Natural killer cell (primary cell): ENCODE data around the gene ASIC2. TPM values are rescaled to one million over a fixed set of nuclear protein-coding genes. Genes with fewer than 3 reads are reported as not detected.

Source experiments
- ATAC-seq, 3 donors: fragments of 150-1000 bp in 2 of 3; fragments of 200-7000 bp in 1 of 3; cut with Tn5 transposase; 1 replicate in 1 of 3; 2 replicates in 2 of 3; pipeline ENCODE4 v1.10.0; 2021; ENCODE audit warnings: mild to moderate bottlenecking in 2 of 3, moderate library complexity in 2 of 3
- DNase-seq, 2 donors: peaks; one replicate each; pipeline versions ENCODE4 v3.0.0 to v3.0.0-alpha.2; 2013 to 2021; ENCODE audit warnings: mixed read lengths in 1 of 2
- H3K27ac ChIP-seq: one replicate; pipeline ENCODE4 v1.5.1; 2013; ENCODE audit warnings: mild to moderate bottlenecking, low read length
- H3K27me3 ChIP-seq: one replicate; pipeline ENCODE4 v1.6.1; 2013; ENCODE audit warnings: low read length; ENCODE audit not compliant: control insufficient read depth, insufficient read depth
- H3K36me3 ChIP-seq: one replicate; pipeline ENCODE4 v1.6.1; 2013; ENCODE audit warnings: low read length; ENCODE audit not compliant: control insufficient read depth, insufficient read depth
- H3K4me1 ChIP-seq: one replicate; pipeline ENCODE4 v1.6.1; 2013; ENCODE audit warnings: low read length; ENCODE audit not compliant: control insufficient read depth, insufficient read depth
- H3K4me3 ChIP-seq: one replicate; pipeline ENCODE4 v1.5.1; 2013; ENCODE audit warnings: low read length
- H3K9me3 ChIP-seq: one replicate; pipeline ENCODE4 v1.6.1; 2013; ENCODE audit warnings: low read length; ENCODE audit not compliant: control insufficient read depth, insufficient read depth
- H3K27ac Mint-ChIP-seq, 2 donors: one replicate each; pipeline ENCODE4 v1.8.0; 2022; ENCODE audit warnings: mild to moderate bottlenecking in 2 of 2, mixed read lengths in 2 of 2, moderate library complexity in 1 of 2
- H3K27me3 Mint-ChIP-seq, 2 donors: one replicate each; pipeline ENCODE4 v1.8.0; 2022; ENCODE audit warnings: low read depth in 2 of 2, mixed read lengths in 2 of 2
- H3K36me3 Mint-ChIP-seq: one replicate; pipeline ENCODE4 v1.8.0; 2022; ENCODE audit warnings: mixed read lengths
- H3K4me1 Mint-ChIP-seq, 2 donors: one replicate each; pipeline ENCODE4 v1.8.0; 2022; ENCODE audit warnings: mixed read lengths in 2 of 2
- H3K4me3 Mint-ChIP-seq: one replicate; pipeline ENCODE4 v1.8.0; 2022; ENCODE audit warnings: mild to moderate bottlenecking, moderate library complexity, mixed read lengths
- H3K9me3 Mint-ChIP-seq, 2 donors: one replicate each; pipeline ENCODE4 v1.8.0; 2022; ENCODE audit warnings: mixed read lengths in 2 of 2
- WGBS: methylation state at CpG from one replicate; pipeline ENCODE4 v1.1.7; 2013; ENCODE audit warnings: missing lambda C conversion rate; ENCODE audit not compliant: insufficient coverage; 5-methylcytosine and 5-hydroxymethylcytosine counted together
- intact Hi-C: fragments of 100-400 bp; cut with micrococcal nuclease; formaldehyde crosslinking; loops from one replicate; pipeline ENCODE4 v1.14.2; 2022
- total RNA-seq, 4 donors: library from RNA; stranded (reverse); fragments of 120-200 nt in 1 of 4; gene quantifications; one replicate each; pipeline versions ENCODE4 v1.2.3 to v1.2.4, GENCODE V29; 2013 to 2022
- TF ChIP-seq, protein P1 (sequence below): fragments of 200-600 bp; IDR thresholded peaks from one replicate; pipeline ENCODE4 v1.8.0; 2022; ENCODE audit warnings: antibody characterized with exemption

Gene ASIC2
- total RNA-seq, 3 donors from 2014 or later (not counting 1 experiment from before 2014, with no cell fraction given), result not detected

DNA sequence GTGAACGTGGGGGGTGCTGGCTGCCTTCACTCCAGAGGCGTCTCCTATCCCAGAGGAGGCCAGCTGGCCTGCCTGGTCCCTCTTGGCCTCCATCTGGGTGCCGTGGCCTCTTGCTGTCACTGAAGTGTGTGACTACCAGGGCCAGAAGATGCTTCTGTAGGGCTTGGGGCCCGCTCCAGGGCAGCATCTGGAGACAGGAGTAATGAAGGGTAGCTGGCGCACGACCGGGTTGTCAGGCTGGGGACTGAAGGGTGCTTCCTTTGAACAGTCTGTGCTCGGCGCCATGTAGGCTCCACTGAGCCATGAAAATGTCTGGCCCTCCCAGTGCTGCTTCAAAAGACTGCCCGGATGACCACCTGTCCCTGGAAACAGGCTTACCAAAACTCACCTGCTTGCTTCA, 31.3 kb downstream of the ASIC2 start:
- no peaks in the 10 kb centered on the region for H3K36me3 ChIP-seq
- no peaks in the 10 kb centered on the region for H3K4me1 ChIP-seq
- H3K27ac Mint-ChIP-seq, result no peak overlapping the region
- H3K9me3 ChIP-seq, result no peaks in the 10 kb centered on the region
- no peak for DNase-seq
- no peak overlapping the region for H3K4me3 Mint-ChIP-seq
- ATAC-seq, result no peak
- H3K4me1 Mint-ChIP-seq, result no peaks in the 10 kb centered on the region
- no peak overlapping the region for H3K4me3 ChIP-seq
- intact Hi-C loops, result no loop called here
- TF ChIP-seq, protein P1, sequence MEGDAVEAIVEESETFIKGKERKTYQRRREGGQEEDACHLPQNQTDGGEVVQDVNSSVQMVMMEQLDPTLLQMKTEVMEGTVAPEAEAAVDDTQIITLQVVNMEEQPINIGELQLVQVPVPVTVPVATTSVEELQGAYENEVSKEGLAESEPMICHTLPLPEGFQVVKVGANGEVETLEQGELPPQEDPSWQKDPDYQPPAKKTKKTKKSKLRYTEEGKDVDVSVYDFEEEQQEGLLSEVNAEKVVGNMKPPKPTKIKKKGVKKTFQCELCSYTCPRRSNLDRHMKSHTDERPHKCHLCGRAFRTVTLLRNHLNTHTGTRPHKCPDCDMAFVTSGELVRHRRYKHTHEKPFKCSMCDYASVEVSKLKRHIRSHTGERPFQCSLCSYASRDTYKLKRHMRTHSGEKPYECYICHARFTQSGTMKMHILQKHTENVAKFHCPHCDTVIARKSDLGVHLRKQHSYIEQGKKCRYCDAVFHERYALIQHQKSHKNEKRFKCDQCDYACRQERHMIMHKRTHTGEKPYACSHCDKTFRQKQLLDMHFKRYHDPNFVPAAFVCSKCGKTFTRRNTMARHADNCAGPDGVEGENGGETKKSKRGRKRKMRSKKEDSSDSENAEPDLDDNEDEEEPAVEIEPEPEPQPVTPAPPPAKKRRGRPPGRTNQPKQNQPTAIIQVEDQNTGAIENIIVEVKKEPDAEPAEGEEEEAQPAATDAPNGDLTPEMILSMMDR, result no peak
- H3K27ac ChIP-seq, result no peak overlapping the region
- H3K27me3 ChIP-seq, result no peaks in the 10 kb centered on the region
- H3K27me3 Mint-ChIP-seq, result peaks cover 13 to 23% of the 10 kb centered on the region in 2 donors
- H3K36me3 Mint-ChIP-seq, result no peaks in the 10 kb centered on the region
- 73% methylated on average over 9 of the region's 10 CpGs for WGBS
- no peaks in the 10 kb centered on the region for H3K9me3 Mint-ChIP-seq

- no peak for DNase-seq
- Mint-ChIP-seq H3K4me1 (no peaks in the 10 kb centered on the region), H3K27ac (no peak overlapping the region), H3K36me3 (no peaks in the 10 kb centered on the region), H3K27me3 (peaks cover 12 to 16% of the 10 kb centered on the region in 2 donors), H3K4me3 (no peak overlapping the region), H3K9me3 (no peaks in the 10 kb centered on the region)
- WGBS, result 46% methylated on average over 10 of the region's 10 CpGs
- intact Hi-C loops, result no loop called here
- H3K4me1 ChIP-seq, result no peaks in the 10 kb centered on the region
- ATAC-seq, result no peak
- no peaks in the 10 kb centered on the region for H3K27me3 ChIP-seq
- H3K4me3 ChIP-seq, result no peak overlapping the region
- no peak overlapping the region for H3K27ac ChIP-seq
- no peaks in the 10 kb centered on the region for H3K36me3 ChIP-seq
- TF ChIP-seq, protein P1, result no peak
- H3K9me3 ChIP-seq, result no peaks in the 10 kb centered on the region
These were observed 32.5 kb downstream of the ASIC2 start for GRCh38 chr17:33260638-33261037.

- Mint-ChIP-seq H3K27ac (no peak overlapping the region), H3K4me1 (no peaks in the 10 kb centered on the region), H3K4me3 (no peak overlapping the region), H3K36me3 (no peaks in the 10 kb centered on the region), H3K9me3 (no peaks in the 10 kb centered on the region), H3K27me3 (peaks cover 12 to 23% of the 10 kb centered on the region in 2 donors)
- Histone ChIP-seq H3K4me1 (no peaks in the 10 kb centered on the region), H3K4me3 (no peak overlapping the region), H3K9me3 (no peaks in the 10 kb centered on the region), H3K27ac (no peak overlapping the region), H3K27me3 (no peaks in the 10 kb centered on the region), H3K36me3 (no peaks in the 10 kb centered on the region)
- TF ChIP-seq, protein P1, result no peak
- no peak for ATAC-seq
- DNase-seq, result no peak
- 64% methylated on average over 3 of the region's 3 CpGs for WGBS
- intact Hi-C loops, result no loop called here
These were observed 34.8 kb downstream of the ASIC2 start for GRCh38 chr17:33258296-33258695.

GRCh38 chr17:33245183-33245582, 47.9 kb downstream of the ASIC2 start:
- Histone ChIP-seq H3K36me3 (no peaks in the 10 kb centered on the region), H3K4me1 (no peaks in the 10 kb centered on the region), H3K4me3 (no peak overlapping the region), H3K27ac (no peak overlapping the region), H3K27me3 (no peaks in the 10 kb centered on the region), H3K9me3 (no peaks in the 10 kb centered on the region)
- Mint-ChIP-seq H3K4me3 (no peak overlapping the region), H3K9me3 (no peaks in the 10 kb centered on the region), H3K27ac (no peak overlapping the region), H3K27me3 (peaks cover 15 to 27% of the 10 kb centered on the region in 2 donors), H3K4me1 (no peaks in the 10 kb centered on the region), H3K36me3 (no peaks in the 10 kb centered on the region)
- intact Hi-C loops, result no loop called here
- no peak for ATAC-seq
- WGBS, result 97% methylated on average over 2 of the region's 2 CpGs
- no peak for DNase-seq
- TF ChIP-seq, protein P1, result no peak
